GM12872 (cell line): ENCODE measurements around the gene APBB1.

ENCODE experiments used
- CTCF ChIP-seq: IDR thresholded peaks from 3 replicates; pipeline ENCODE4 v1.5.1; 2011; ENCODE audit warnings: low read depth, mild to moderate bottlenecking, low read length, moderate library complexity; ENCODE audit not compliant: insufficient read depth

Gene APBB1

DNA sequence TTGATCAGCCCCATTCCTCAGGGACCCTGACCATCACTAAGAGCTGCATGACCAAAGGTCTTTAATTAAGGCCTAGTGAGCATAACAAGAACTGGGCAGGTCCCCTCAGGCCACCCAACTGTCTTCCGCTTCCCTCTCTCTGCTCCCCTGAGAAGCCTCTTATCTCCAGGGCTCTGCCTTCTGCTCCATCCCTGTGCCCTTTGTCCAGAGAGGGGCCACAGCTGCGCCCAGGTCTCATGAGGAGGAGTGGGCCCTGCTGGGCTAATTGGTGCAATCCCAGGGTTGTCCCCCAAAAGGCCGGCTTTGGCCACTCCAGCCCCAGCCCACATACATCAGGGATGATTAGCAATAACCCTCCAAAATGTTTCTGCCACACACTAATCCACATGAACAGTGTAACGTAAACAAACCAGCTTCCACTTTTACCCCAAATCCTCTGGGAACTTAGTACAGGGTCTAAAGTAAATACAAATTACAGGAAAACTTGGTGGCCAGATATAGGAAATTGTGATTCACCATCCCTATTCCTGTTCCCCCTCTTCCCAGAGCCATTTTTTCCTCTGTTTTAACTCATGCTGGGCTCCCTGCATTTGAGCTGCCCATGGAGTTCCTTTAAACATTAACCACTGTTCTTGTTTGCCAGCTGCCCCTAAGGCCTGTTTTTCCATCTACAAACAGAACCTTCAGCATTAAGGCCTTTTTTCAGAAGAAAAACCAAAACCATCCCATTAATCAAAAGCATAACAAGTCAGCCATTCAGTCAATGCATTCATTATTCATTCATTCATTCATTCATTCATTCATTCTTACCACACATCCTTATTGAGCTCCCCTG is 64.0 kb downstream of the APBB1 start:
- TF ChIP-seq CTCF: no peak

DNA sequence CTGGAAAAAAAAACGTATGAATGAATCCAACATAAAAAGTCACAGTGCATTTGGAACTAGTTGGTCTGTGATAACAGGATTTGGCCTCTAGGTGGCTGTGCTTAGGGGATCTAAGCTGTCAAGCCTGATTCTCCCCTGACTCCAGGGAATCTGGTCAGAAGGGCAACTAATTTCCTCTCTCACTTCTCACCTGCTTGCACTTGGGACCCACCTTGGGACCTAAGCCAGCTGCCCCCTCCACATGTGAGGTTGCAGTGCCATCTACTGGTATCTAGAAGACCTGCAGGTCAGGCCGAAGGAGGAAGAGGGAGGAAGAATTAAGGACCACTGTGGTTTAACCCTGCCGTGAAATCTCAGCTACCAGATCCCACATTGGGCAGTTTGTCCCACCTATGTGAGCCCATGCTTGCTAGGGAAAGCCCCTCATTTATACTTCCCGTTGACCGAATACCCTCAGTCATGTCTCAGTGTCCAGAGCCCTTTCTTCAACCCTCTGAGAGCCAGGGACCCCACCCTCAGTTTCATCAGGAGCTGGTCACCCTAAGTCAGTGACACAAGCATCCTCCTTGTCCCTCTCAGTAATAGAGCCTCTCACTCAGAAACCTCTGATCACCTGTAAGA is 65.4 kb downstream of the APBB1 start:
- TF ChIP-seq CTCF: peak; percentile 95

- no peak for TF ChIP-seq CTCF
Measured at GRCh38 chr11:6351782-6352382, 67.0 kb downstream of the APBB1 start.

GRCh38 chr11:6350486-6350885 is 68.4 kb downstream of the APBB1 start:
- TF ChIP-seq CTCF: no peak

DNA sequence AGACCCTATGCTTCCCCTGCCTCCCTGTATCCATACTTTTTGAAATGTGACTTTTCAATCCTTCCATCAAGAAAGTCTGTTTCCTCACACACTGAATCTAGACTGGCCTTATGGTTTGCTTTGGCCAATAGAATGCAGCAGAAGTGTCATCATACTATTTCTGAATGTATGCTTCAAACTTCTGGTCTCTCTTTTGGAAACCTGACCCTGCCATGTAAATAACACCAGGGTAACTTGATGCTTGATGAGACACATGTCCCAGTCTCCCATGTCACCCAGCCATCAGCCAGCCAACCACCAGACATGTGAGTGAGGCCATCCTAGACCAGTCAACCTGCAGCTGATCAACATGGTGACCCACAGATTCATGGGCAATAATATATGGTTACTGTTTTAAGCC is 68.9 kb downstream of the APBB1 start:
- no peak for TF ChIP-seq CTCF

GRCh38 chr11:6345366-6345765 is 73.5 kb downstream of the APBB1 start:
- TF ChIP-seq CTCF: no peak
